GM19035 (cell line): ENCODE results near the gene TRIM44.
"Not testable (repeated sequence)": the region's sequence is repeated elsewhere in the genome, so short reads cannot be mapped to it uniquely, and the experiment has no call there.

ENCODE experiments used
- ATAC-seq: cut with Tn5 transposase; IDR thresholded peaks from one replicate; pipeline ENCODE4 v1.9.1; 2021; ENCODE audit not compliant: unreplicated experiment

The TRIM44 gene

GRCh38 chr11:35714882-35715627 is 52.5 kb downstream of the TRIM44 start:
- peak; percentile 81 for ATAC-seq

DNA sequence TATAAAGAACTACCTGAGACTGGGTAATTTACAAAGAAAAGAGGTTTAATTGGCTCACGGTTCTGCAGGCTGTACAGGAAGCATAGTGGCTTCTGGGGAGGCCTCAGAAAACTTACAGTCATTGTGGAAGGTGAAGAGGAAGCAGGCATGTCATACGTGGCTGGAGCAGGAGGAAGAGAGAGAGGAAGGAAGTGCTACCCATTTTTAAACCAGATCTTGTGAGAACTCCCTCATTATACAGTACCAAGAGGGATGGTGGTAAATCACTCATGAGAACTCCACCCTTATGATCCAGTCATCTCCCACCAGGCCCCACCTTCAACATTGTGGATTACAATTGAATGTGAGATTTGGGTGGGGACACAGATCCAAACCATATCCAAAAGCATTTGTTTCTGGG is 53.1 kb downstream of the TRIM44 start:
- not testable (repeated sequence) for ATAC-seq

- no peak for ATAC-seq
These were observed 54.5 kb downstream of the TRIM44 start for GRCh38 chr11:35717043-35717442.

GRCh38 chr11:35717520-35717919 is 54.9 kb downstream of the TRIM44 start:
- no peak for ATAC-seq

DNA sequence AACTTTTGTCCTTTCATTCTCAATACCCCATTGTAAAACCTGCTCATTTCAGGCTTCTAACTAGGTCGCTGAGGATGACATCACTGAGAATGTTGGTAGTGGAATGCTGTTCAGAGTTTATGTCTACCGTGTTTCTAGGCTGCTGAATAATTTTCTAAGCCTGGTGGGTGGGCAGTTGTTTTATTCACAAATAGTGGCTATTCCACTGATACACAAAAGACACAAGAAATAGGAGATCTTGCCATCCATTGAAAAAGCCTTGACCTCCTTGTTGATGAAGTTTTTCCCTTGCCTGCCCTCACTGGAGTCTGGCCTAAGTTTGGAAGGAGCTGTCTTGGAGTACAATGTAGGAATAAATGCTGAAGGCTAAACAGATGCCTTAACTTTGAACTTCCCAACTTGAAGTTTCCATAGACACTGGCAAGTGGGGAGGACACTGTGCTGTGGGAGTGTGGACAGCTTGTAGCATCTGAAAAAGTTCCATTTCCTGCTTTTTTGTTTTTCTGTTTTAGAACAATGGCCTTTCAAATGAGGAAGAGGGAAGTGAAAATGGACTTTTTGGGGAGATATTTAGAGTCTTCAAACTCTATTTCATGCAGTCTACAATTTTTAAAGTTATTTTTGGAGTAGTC is 59.2 kb downstream of the TRIM44 start:
- ATAC-seq: peak; percentile 39

DNA sequence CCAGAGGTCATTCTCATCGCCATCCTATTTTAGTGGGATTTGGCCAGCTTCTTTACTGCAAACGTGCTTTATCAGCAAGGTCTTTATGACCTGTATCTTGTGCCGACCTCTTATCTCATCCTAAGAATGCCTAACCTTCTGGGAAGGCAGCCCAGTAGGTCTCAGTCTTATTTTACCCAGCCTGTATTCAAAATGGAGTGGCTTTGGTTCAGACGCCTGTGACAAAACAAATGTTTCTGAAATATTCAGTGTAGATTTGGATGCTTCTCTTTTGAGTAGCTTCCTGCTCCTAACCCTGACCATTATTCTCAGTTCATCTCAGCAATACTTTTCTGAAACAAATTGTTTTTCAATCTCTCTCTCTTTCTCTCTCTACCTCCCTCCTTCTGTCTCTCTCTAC is 60.1 kb downstream of the TRIM44 start:
- no peak for ATAC-seq

- ATAC-seq: no peak
These were observed 60.9 kb downstream of the TRIM44 start for GRCh38 chr11:35723493-35723892.

DNA sequence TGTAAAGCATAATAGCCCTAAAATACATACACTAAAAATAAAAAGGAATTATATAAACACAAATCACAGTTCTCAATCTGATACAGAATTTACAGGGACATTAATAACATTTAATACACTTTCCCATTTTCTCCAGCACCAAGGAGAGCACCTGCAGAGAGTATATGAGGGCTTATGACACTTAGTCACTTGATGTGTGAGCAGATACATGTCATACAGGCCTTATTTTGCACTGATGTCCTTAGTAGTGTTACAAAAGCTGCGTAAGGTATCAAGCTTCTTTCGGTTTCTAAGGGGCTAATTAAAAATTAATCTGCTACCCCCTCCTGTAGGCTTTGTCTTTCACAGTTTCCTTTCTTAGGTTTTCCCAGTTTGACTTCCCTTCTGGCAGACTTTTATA is 61.3 kb downstream of the TRIM44 start:
- ATAC-seq: no peak

- ATAC-seq: no peak
These were observed 63.3 kb downstream of the TRIM44 start for GRCh38 chr11:35725885-35726284.

GRCh38 chr11:35727140-35727539 is 64.6 kb downstream of the TRIM44 start:
- no peak for ATAC-seq

GRCh38 chr11:35730254-35730653 is 67.7 kb downstream of the TRIM44 start:
- no peak for ATAC-seq

DNA sequence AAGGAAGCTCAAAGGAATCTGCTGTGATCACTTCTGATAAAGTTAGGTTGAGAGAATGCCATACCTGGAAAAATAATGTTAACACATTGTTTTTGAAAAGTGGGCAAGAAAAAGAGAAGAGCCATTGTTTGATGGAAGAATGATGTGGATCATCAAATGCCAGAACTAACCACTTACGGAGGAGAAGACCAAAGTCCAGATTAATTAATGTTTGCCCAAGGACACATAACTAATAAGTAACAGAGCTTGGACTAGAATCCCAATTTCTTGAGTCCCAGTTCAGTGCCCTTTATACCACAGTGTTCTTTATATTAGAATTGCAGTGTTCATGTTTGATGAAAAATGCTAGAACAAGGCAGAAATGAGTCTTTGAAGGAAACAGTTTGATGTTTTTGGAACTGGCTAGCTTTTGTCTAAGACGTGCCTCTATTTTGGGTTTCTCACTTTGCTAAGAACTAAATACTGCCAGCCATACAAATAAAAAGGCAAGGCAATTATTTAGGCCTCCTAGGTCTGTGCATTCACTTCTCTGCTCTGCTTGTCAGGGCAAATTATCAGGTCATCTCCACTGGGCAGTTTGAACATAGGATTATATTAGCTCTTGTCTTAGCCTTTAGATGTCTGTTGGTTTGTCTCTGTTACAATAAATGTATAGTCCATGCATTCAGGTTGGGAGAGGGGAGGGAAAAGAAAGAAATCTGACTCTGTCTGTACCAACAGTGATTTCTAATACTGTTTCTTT is 72.3 kb downstream of the TRIM44 start:
- no peak for ATAC-seq

GRCh38 chr11:35735411-35735810 is 72.8 kb downstream of the TRIM44 start:
- ATAC-seq: no peak

DNA sequence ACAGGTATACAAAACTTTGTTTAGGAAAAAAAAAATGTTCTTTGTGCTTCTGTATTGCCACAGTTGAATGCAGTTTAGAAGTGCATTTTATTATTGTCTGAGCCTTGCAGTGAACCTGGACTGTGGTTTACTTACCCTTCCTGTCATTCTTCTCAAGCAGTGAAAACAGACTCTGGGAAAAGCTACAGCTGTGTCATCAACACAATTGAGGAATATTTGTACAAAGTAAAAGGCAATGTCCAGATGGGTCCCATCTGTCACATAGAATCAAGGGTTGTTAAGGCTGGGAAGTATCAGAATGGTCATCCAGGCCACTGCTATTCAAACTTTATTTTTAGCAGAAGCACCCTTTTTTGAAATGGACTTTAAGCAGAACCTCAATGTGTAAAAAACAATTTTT is 73.3 kb downstream of the TRIM44 start:
- ATAC-seq: no peak

DNA sequence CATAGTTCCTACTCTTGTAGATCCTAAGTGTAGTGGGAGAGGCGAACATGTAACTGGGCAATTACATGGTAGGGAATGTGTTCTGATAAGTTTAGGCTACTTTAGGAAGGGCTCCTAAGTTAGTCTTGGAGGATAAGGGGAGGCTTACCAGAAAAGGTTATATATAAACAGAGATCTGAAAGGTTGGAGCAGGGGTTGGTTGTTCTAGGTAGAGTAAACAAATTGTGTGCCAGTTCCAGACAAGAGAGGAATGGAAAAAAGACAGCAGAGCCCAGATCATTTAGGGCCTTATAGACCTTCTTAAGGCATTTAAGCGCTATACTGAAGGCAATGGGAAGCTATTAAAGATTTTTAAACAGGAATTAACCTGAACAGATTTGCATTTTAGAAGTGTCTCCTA is 74.4 kb downstream of the TRIM44 start:
- no peak for ATAC-seq

- ATAC-seq: no peak
These were observed 77.7 kb downstream of the TRIM44 start for GRCh38 chr11:35740061-35740799.

- no peak for ATAC-seq
These were observed 80.3 kb downstream of the TRIM44 start for GRCh38 chr11:35742707-35743454.

DNA sequence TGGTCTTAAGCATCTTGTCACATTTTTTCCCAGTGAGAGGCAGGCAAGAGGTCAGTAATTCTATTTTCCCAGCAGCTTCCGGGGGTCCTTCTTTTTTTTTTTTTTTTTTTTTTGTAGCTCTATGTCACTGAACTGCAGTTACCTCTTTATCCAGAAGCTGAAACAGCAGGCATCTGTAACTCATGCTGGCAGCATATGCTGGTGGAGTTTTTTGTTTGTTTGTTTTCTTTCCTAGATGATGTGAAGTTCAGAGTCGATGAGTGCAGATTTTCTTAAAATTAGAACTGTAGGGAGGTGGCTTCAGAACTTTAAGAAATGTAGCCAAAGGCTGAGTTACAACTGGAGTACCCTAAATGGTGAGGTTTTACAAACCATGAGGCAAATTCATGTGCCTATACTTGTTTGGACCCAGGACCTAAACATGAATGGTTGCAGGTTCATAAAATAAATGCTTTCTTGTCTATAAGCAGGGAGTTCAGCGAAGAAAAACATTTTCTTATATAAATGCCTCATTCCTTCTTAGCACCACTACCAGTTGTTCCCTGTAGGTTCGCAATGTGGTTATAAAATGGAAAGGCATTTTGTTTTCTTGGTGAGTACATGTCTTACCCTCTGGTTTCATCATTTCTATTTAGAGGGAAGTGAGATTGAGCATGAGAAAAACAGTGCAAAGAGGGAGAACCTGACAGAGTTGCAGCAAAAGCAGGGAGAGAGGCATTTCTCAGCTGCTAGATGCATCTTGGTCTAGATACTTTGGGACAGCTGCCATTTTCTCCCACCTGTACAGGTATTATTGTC is 84.0 kb downstream of the TRIM44 start:
- ATAC-seq: no peak

DNA sequence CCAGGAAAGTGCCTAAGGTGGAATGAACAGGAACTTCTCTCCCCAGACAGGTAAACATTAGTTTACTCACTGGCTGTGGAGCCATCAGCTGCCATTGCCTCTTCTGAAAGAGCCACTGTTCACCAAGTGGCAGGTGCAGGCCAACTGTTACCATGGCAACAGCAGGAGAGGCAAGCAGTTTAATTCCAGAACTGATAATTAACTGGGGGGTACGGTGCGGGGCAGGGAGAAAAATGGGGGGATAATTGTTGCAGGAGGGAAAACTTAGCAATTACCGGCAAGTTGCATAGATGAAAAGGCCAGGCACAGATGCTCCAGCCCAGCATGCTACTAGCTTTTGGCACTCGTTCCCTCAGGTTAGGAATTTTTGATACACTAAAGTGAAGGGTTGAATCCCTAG is 85.1 kb downstream of the TRIM44 start:
- no peak for ATAC-seq

DNA sequence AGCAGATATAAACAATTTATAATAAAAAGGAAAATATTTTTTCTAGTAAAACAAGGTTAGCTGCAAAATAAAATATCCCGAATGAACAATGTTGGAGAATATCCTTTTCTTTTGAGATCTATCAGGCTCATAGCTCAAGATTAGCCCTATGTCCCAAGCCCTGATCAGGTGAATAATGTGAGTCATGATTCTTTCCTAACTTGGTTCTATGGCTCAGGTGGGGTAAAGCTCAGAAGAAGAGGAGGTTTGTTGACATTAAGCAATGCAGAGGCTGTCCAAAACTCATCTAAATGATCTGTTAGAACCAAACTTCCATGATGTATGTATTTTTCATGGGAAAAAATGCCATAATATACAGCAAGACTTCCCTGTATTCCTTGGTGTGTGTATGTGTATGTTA is 86.1 kb downstream of the TRIM44 start:
- ATAC-seq: no peak
